ENCODE measurements around the gene VWC2.

DNA sequence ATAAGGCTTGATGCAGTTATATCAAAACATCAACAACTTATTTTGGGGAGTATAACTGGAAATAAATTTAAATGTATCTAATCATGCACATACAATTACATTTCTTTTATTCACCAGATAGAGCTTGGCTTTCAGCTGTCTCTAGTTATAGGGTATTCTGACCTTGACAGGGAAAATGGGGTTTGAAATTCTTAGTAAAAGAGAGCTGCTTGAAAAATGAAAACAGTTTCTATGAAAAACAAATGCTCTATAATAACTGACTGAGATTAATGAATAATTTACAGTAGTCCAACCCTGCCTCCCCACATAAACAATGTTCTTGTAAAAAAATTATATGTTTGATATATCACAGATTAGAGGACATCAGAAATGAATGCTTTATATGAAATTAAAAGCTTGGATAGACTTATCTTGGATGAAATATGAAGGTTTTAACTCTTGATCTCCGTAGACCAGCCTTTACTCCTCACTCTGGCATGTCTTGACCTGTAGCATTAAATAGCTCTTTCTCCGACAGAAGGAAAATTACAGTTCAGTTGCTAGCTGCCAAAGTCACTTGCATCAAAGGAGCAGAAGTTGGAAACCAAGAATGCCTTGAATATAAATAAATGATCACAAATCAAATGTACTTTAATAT is 32.1 kb downstream of the VWC2 start:
- TF ChIP-seq, protein P1, sequence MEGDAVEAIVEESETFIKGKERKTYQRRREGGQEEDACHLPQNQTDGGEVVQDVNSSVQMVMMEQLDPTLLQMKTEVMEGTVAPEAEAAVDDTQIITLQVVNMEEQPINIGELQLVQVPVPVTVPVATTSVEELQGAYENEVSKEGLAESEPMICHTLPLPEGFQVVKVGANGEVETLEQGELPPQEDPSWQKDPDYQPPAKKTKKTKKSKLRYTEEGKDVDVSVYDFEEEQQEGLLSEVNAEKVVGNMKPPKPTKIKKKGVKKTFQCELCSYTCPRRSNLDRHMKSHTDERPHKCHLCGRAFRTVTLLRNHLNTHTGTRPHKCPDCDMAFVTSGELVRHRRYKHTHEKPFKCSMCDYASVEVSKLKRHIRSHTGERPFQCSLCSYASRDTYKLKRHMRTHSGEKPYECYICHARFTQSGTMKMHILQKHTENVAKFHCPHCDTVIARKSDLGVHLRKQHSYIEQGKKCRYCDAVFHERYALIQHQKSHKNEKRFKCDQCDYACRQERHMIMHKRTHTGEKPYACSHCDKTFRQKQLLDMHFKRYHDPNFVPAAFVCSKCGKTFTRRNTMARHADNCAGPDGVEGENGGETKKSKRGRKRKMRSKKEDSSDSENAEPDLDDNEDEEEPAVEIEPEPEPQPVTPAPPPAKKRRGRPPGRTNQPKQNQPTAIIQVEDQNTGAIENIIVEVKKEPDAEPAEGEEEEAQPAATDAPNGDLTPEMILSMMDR (IDR thresholded peaks at IDR 0.05) = no peak
- TF ChIP-seq EZH2 (IDR thresholded peaks at IDR 0.05; ENCODE audit: borderline replicate concordance, insufficient read depth, low read depth, low read length, poor library complexity, severe bottlenecking) = no peak
